Activated naive CD4-positive, alpha-beta T cell treated with anti-CD3 and anti-CD28 coated beads, Interleukin-2, amount 50 U/mL, for 72 hours (primary cell): Measurements from ENCODE around the gene MYL4. TPM values are rescaled to one million over a fixed set of nuclear protein-coding genes. Genes with fewer than 3 reads are reported as not detected.
"Not testable (repeated sequence)": the region's sequence is repeated elsewhere in the genome, so short reads cannot be mapped to it uniquely, and the experiment has no call there.

Experiments
- ATAC-seq, 2 donors: fragments of 150-1000 bp; cut with Tn5 transposase; 2 replicates each; pipeline ENCODE4 v1.10.0; 2021; ENCODE audit warnings: mild to moderate bottlenecking in 2 of 2, moderate library complexity in 2 of 2
- DNase-seq, 2 donors: peaks; one replicate each; pipeline ENCODE4 v3.0.0; 2021 to 2022; ENCODE audit warnings: low spot score in 2 of 2
- H3K27ac Mint-ChIP-seq, 2 donors: one replicate each; pipeline ENCODE4 v1.8.0; 2022; ENCODE audit warnings: mild to moderate bottlenecking in 2 of 2, mixed read lengths in 2 of 2
- H3K36me3 Mint-ChIP-seq, 2 donors: one replicate each; pipeline ENCODE4 v1.8.0; 2022; ENCODE audit warnings: mixed read lengths in 2 of 2
- H3K9me3 Mint-ChIP-seq, 2 donors: one replicate each; pipeline ENCODE4 v1.8.0; 2022; ENCODE audit warnings: mixed read lengths in 2 of 2
- total RNA-seq, 2 donors: library from RNA; stranded (reverse); gene quantifications; one replicate each; pipeline ENCODE4 v1.2.3, GENCODE V29; 2022

Gene MYL4
- total RNA-seq, 2 donors from 2014 or later, result not detected

- no peaks in the 10 kb centered on the region for H3K36me3 Mint-ChIP-seq
- peak overlapping the region in 1 of 2 donors; percentile 17 for H3K27ac Mint-ChIP-seq
- H3K9me3 Mint-ChIP-seq, result no peaks in the 10 kb centered on the region
These were observed 351 bp downstream of the MYL4 start for GRCh38 chr17:47209499-47209898.

GRCh38 chr17:47210105-47210504 lies 957 bp downstream of the MYL4 start:
- Mint-ChIP-seq H3K36me3 (no peaks in the 10 kb centered on the region), H3K27ac (no peak overlapping the region), H3K9me3 (no peaks in the 10 kb centered on the region)
- DNase-seq (no peak), ATAC-seq (no peak)

More at GRCh38 chr17:47209499-47209898, 351 bp downstream of the MYL4 start:
- DNase-seq, result no peak
- no peak for ATAC-seq

GRCh38 chr17:47210779-47211178 lies 1.6 kb downstream of the MYL4 start:
- ATAC-seq (no peak), DNase-seq (no peak)
- H3K27ac Mint-ChIP-seq, result no peak overlapping the region
- H3K36me3 Mint-ChIP-seq, result no peaks in the 10 kb centered on the region
- H3K9me3 Mint-ChIP-seq, result no peaks in the 10 kb centered on the region

- Mint-ChIP-seq H3K27ac (no peak overlapping the region), H3K9me3 (no peaks in the 10 kb centered on the region), H3K36me3 (no peaks in the 10 kb centered on the region)
- DNase-seq (no peak), ATAC-seq (no peak)
These were observed 3.3 kb downstream of the MYL4 start for GRCh38 chr17:47212458-47212857.

- H3K27ac Mint-ChIP-seq, result no peak overlapping the region
- no peaks in the 10 kb centered on the region for H3K36me3 Mint-ChIP-seq
- no peaks in the 10 kb centered on the region for H3K9me3 Mint-ChIP-seq
- ATAC-seq (no peak), DNase-seq (no peak)
These were observed 4.4 kb downstream of the MYL4 start for GRCh38 chr17:47213540-47213939.

GRCh38 chr17:47214931-47215330 lies 5.8 kb downstream of the MYL4 start:
- H3K27ac Mint-ChIP-seq, result no peak overlapping the region
- H3K9me3 Mint-ChIP-seq, result no peaks in the 10 kb centered on the region
- DNase-seq (no peak), ATAC-seq (no peak)
- H3K36me3 Mint-ChIP-seq, result no peaks in the 10 kb centered on the region

GRCh38 chr17:47216821-47217220 lies 7.7 kb downstream of the MYL4 start:
- not testable (repeated sequence) for H3K9me3 Mint-ChIP-seq, ATAC-seq, H3K27ac Mint-ChIP-seq, DNase-seq, H3K36me3 Mint-ChIP-seq

- H3K36me3 Mint-ChIP-seq, H3K9me3 Mint-ChIP-seq, H3K27ac Mint-ChIP-seq, DNase-seq: not testable (repeated sequence)
- peak; percentile 62 to 71 for ATAC-seq
These were observed 8.1 kb downstream of the MYL4 start for GRCh38 chr17:47217279-47217678.

GRCh38 chr17:47218896-47219430 lies 9.8 kb downstream of the MYL4 start:
- Mint-ChIP-seq H3K27ac (no peak overlapping the region), H3K9me3 (peaks cover 0 to 3% of the 10 kb centered on the region in 2 donors), H3K36me3 (peaks cover 0 to 8% of the 10 kb centered on the region in 2 donors)
- ATAC-seq (no peak), DNase-seq (no peak)

GRCh38 chr17:47219621-47220475 lies 10.7 kb downstream of the MYL4 start:
- ATAC-seq, result no peak
- peaks cover 0 to 10% of the 10 kb centered on the region in 2 donors for H3K36me3 Mint-ChIP-seq
- DNase-seq, result no peak
- no peak overlapping the region for H3K27ac Mint-ChIP-seq
- peaks cover 0 to 5% of the 10 kb centered on the region in 2 donors for H3K9me3 Mint-ChIP-seq

- DNase-seq (no peak), ATAC-seq (peak; percentile 80 to 84)
- no peak overlapping the region for H3K27ac Mint-ChIP-seq
- peaks cover 0 to 10% of the 10 kb centered on the region in 2 donors for H3K36me3 Mint-ChIP-seq
- peaks cover 0 to 5% of the 10 kb centered on the region in 2 donors for H3K9me3 Mint-ChIP-seq
These were observed 11.4 kb downstream of the MYL4 start for GRCh38 chr17:47220531-47220999.

GRCh38 chr17:47221154-47221553 lies 12.0 kb downstream of the MYL4 start:
- peak overlapping the region in 1 of 2 donors; percentile 29 for H3K27ac Mint-ChIP-seq
- peaks cover 0 to 10% of the 10 kb centered on the region in 2 donors for H3K36me3 Mint-ChIP-seq
- DNase-seq (no peak), ATAC-seq (no peak)
- peaks cover 0 to 5% of the 10 kb centered on the region in 2 donors for H3K9me3 Mint-ChIP-seq

GRCh38 chr17:47222047-47222446 lies 12.9 kb downstream of the MYL4 start:
- Mint-ChIP-seq H3K27ac (peak overlapping the region in 1 of 2 donors; percentile 38), H3K36me3 (peaks cover 0 to 10% of the 10 kb centered on the region in 2 donors), H3K9me3 (peaks cover 0 to 5% of the 10 kb centered on the region in 2 donors)
- ATAC-seq, result no peak
- DNase-seq, result no peak

- peaks cover 0 to 10% of the 10 kb centered on the region in 2 donors for H3K36me3 Mint-ChIP-seq
- peaks cover 0 to 5% of the 10 kb centered on the region in 2 donors for H3K9me3 Mint-ChIP-seq
- no peak for DNase-seq
- peak overlapping the region; percentile 24 to 26 for H3K27ac Mint-ChIP-seq
- no peak for ATAC-seq
These were observed 13.9 kb downstream of the MYL4 start for GRCh38 chr17:47223007-47223406.

GRCh38 chr17:47223460-47223859 lies 14.3 kb downstream of the MYL4 start:
- ATAC-seq (no peak), DNase-seq (no peak)
- Mint-ChIP-seq H3K27ac (peak overlapping the region in 1 of 2 donors; percentile 24), H3K9me3 (peaks cover 0 to 5% of the 10 kb centered on the region in 2 donors), H3K36me3 (peaks cover 0 to 10% of the 10 kb centered on the region in 2 donors)

GRCh38 chr17:47224077-47224476 lies 14.9 kb downstream of the MYL4 start:
- peaks cover 0 to 10% of the 10 kb centered on the region in 2 donors for H3K36me3 Mint-ChIP-seq
- H3K27ac Mint-ChIP-seq, H3K9me3 Mint-ChIP-seq, DNase-seq, ATAC-seq: not testable (repeated sequence)

GRCh38 chr17:47224966-47225365 lies 15.8 kb downstream of the MYL4 start:
- Mint-ChIP-seq H3K9me3 (peaks cover 0 to 5% of the 10 kb centered on the region in 2 donors), H3K27ac (no peak overlapping the region)

More at GRCh38 chr17:47224966-47225365, 15.8 kb downstream of the MYL4 start:
- peaks cover 0 to 10% of the 10 kb centered on the region in 2 donors for H3K36me3 Mint-ChIP-seq
- ATAC-seq (no peak), DNase-seq (no peak)
